ENCODE data around the gene SP100.
A peak's percentile ranks its signal among the peaks of the same experiment; 100 is the strongest.
"Not testable (repeated sequence)": the region's sequence is repeated elsewhere in the genome, so short reads cannot be mapped to it uniquely, and the experiment has no call there.

The SP100 gene

GRCh38 chr2:230435431-230435830 is 19.4 kb downstream of the SP100 start:
- H3K27ac Mint-ChIP-seq, result peak overlapping the region; percentile 50
- no peak overlapping the region for H3K4me3 Mint-ChIP-seq
- no peaks in the 10 kb centered on the region for H3K27me3 Mint-ChIP-seq
- H3K4me1 Mint-ChIP-seq (ENCODE audit: low read depth), result peaks cover 61% of the 10 kb centered on the region
- H3K9me3 Mint-ChIP-seq, result peaks cover 7% of the 10 kb centered on the region
- H3K36me3 Mint-ChIP-seq (ENCODE audit: low read depth), result peaks cover 84% of the 10 kb centered on the region
- DNase-seq, result no peak

GRCh38 chr2:230439121-230439520 is 23.1 kb downstream of the SP100 start:
- Mint-ChIP-seq H3K4me3 (peak overlapping the region; percentile 69), H3K36me3 (ENCODE audit: low read depth) (peaks cover 81% of the 10 kb centered on the region), H3K4me1 (ENCODE audit: low read depth) (peaks cover 71% of the 10 kb centered on the region)

GRCh38 chr2:230439590-230439989 is 23.6 kb downstream of the SP100 start:
- Mint-ChIP-seq H3K27ac (peak overlapping the region; percentile 95), H3K4me1 (ENCODE audit: low read depth) (peaks cover 69% of the 10 kb centered on the region), H3K4me3 (peak overlapping the region; percentile 69), H3K36me3 (ENCODE audit: low read depth) (peaks cover 81% of the 10 kb centered on the region), H3K27me3 (no peaks in the 10 kb centered on the region), H3K9me3 (peaks cover 7% of the 10 kb centered on the region)
- no peak for DNase-seq

More at GRCh38 chr2:230439121-230439520, 23.1 kb downstream of the SP100 start:
- peak overlapping the region; percentile 95 for H3K27ac Mint-ChIP-seq
- H3K27me3 Mint-ChIP-seq, DNase-seq, H3K9me3 Mint-ChIP-seq: not testable (repeated sequence)

GRCh38 chr2:230441227-230441897 is 25.4 kb downstream of the SP100 start:
- H3K27me3 Mint-ChIP-seq, result no peaks in the 10 kb centered on the region

GRCh38 chr2:230443541-230443940 is 27.5 kb downstream of the SP100 start:
- no peaks in the 10 kb centered on the region for H3K27me3 Mint-ChIP-seq
- DNase-seq, result no peak
- H3K27ac Mint-ChIP-seq, result peak overlapping the region; percentile 71
- no peaks in the 10 kb centered on the region for H3K9me3 Mint-ChIP-seq
- no peak overlapping the region for H3K4me3 Mint-ChIP-seq
- H3K4me1 Mint-ChIP-seq (ENCODE audit: low read depth), result peaks cover 81% of the 10 kb centered on the region
- H3K36me3 Mint-ChIP-seq (ENCODE audit: low read depth), result peaks cover 81% of the 10 kb centered on the region

More at GRCh38 chr2:230441227-230441897, 25.4 kb downstream of the SP100 start:
- DNase-seq, result no peak
- H3K4me1 Mint-ChIP-seq (ENCODE audit: low read depth), result peaks cover 63% of the 10 kb centered on the region
- peaks cover 2% of the 10 kb centered on the region for H3K9me3 Mint-ChIP-seq
- H3K4me3 Mint-ChIP-seq, result peak overlapping the region; percentile 28
- peak overlapping the region; percentile 81 for H3K27ac Mint-ChIP-seq
- H3K36me3 Mint-ChIP-seq (ENCODE audit: low read depth), result peaks cover 80% of the 10 kb centered on the region

- Mint-ChIP-seq H3K27ac (no peak overlapping the region), H3K4me1 (ENCODE audit: low read depth) (peaks cover 79% of the 10 kb centered on the region), H3K36me3 (ENCODE audit: low read depth) (peaks cover 81% of the 10 kb centered on the region), H3K9me3 (no peaks in the 10 kb centered on the region), H3K27me3 (no peaks in the 10 kb centered on the region), H3K4me3 (no peak overlapping the region)
- DNase-seq, result no peak
These were observed 28.8 kb downstream of the SP100 start for GRCh38 chr2:230444832-230445231.

GRCh38 chr2:230447036-230447435 is 31.0 kb downstream of the SP100 start:
- Mint-ChIP-seq H3K27me3 (no peaks in the 10 kb centered on the region), H3K4me3 (no peak overlapping the region), H3K27ac (peak overlapping the region; percentile 94), H3K4me1 (ENCODE audit: low read depth) (peaks cover 72% of the 10 kb centered on the region), H3K36me3 (ENCODE audit: low read depth) (peaks cover 93% of the 10 kb centered on the region), H3K9me3 (no peaks in the 10 kb centered on the region)
- DNase-seq, result no peak

GRCh38 chr2:230447455-230448451 is 31.8 kb downstream of the SP100 start:
- peak overlapping the region; percentile 63 for H3K4me3 Mint-ChIP-seq
- peaks cover 95% of the 10 kb centered on the region for H3K36me3 Mint-ChIP-seq (ENCODE audit: low read depth)
- peaks cover 69% of the 10 kb centered on the region for H3K4me1 Mint-ChIP-seq (ENCODE audit: low read depth)
- peak overlapping the region; percentile 94 for H3K27ac Mint-ChIP-seq
- H3K9me3 Mint-ChIP-seq, result no peaks in the 10 kb centered on the region
- H3K27me3 Mint-ChIP-seq, result no peaks in the 10 kb centered on the region
- no peak for DNase-seq

GRCh38 chr2:230449901-230450467 is 34.0 kb downstream of the SP100 start:
- peak overlapping the region; percentile 15 for H3K27ac Mint-ChIP-seq
- H3K36me3 Mint-ChIP-seq (ENCODE audit: low read depth), result peaks cover 97% of the 10 kb centered on the region
- H3K4me3 Mint-ChIP-seq, result no peak overlapping the region
- peaks cover 75% of the 10 kb centered on the region for H3K4me1 Mint-ChIP-seq (ENCODE audit: low read depth)
- DNase-seq, result no peak
- peaks cover 3% of the 10 kb centered on the region for H3K9me3 Mint-ChIP-seq
- no peaks in the 10 kb centered on the region for H3K27me3 Mint-ChIP-seq

- H3K4me3 Mint-ChIP-seq, result no peak overlapping the region
- H3K27ac Mint-ChIP-seq, result peak overlapping the region; percentile 30
- no peaks in the 10 kb centered on the region for H3K27me3 Mint-ChIP-seq
- H3K36me3 Mint-ChIP-seq (ENCODE audit: low read depth), result peaks cover 97% of the 10 kb centered on the region
- peaks cover 78% of the 10 kb centered on the region for H3K4me1 Mint-ChIP-seq (ENCODE audit: low read depth)
- no peak for DNase-seq
- peaks cover 12% of the 10 kb centered on the region for H3K9me3 Mint-ChIP-seq
These were observed 37.0 kb downstream of the SP100 start for GRCh38 chr2:230453006-230453405.

GRCh38 chr2:230455005-230455684 is 39.1 kb downstream of the SP100 start:
- peaks cover 12% of the 10 kb centered on the region for H3K9me3 Mint-ChIP-seq
- no peaks in the 10 kb centered on the region for H3K27me3 Mint-ChIP-seq
- peaks cover 97% of the 10 kb centered on the region for H3K36me3 Mint-ChIP-seq (ENCODE audit: low read depth)
- no peak for DNase-seq
- H3K27ac Mint-ChIP-seq, result no peak overlapping the region
- H3K4me1 Mint-ChIP-seq (ENCODE audit: low read depth), result peaks cover 80% of the 10 kb centered on the region
- H3K4me3 Mint-ChIP-seq, result no peak overlapping the region

- peak overlapping the region; percentile 86 for H3K27ac Mint-ChIP-seq
- H3K4me3 Mint-ChIP-seq, result no peak overlapping the region
- H3K27me3 Mint-ChIP-seq, result no peaks in the 10 kb centered on the region
- peaks cover 12% of the 10 kb centered on the region for H3K9me3 Mint-ChIP-seq
- peaks cover 93% of the 10 kb centered on the region for H3K36me3 Mint-ChIP-seq (ENCODE audit: low read depth)
- H3K4me1 Mint-ChIP-seq (ENCODE audit: low read depth), result peaks cover 71% of the 10 kb centered on the region
- no peak for DNase-seq
These were observed 41.2 kb downstream of the SP100 start for GRCh38 chr2:230457073-230457768.

- Mint-ChIP-seq H3K36me3 (ENCODE audit: low read depth) (peaks cover 93% of the 10 kb centered on the region), H3K9me3 (peaks cover 12% of the 10 kb centered on the region), H3K4me1 (ENCODE audit: low read depth) (peaks cover 66% of the 10 kb centered on the region), H3K27me3 (no peaks in the 10 kb centered on the region), H3K27ac (peak overlapping the region; percentile 86), H3K4me3 (no peak overlapping the region)
- DNase-seq, result no peak
These were observed 41.8 kb downstream of the SP100 start for GRCh38 chr2:230457793-230458192.
